ENCODE measurements around the gene RAB5IF. TPM values are rescaled to one million over a fixed set of nuclear protein-coding genes. Genes with fewer than 3 reads are reported as not detected.

Gene RAB5IF
- total and polyA plus RNA-seq, 2 of the 13 experiments (the other 11 are each of a cell fraction or from before 2014, with no cell fraction given): 261 to 305 TPM

- no peak for TF ChIP-seq ZNF280D (CRISPR knock-in tag; IDR thresholded peaks at IDR 0.05)
- 0 out of 2 replicates have a peak, but pooled peaks have one; percentile 59 for TF ChIP-seq ZBTB49 (CRISPR knock-in tag; IDR thresholded peaks at IDR 0.05; ENCODE audit: borderline replicate concordance)
- peak; percentile 54; the same call in 1 of the 2 replicates for TF ChIP-seq ZNF263 (CRISPR knock-in tag; IDR thresholded peaks at IDR 0.05)
- 0 out of 2 replicates have a peak, but pooled peaks have one; percentile 1 for TF ChIP-seq TBX2 (CRISPR knock-in tag; IDR thresholded peaks at IDR 0.05; ENCODE audit: borderline replicate concordance)
- 0 out of 2 replicates have a peak, but pooled peaks have one; percentile 45 for TF ChIP-seq RXRB (CRISPR knock-in tag; IDR thresholded peaks at IDR 0.05; ENCODE audit: borderline replicate concordance)
- no peak for TF ChIP-seq HMG20B (CRISPR knock-in tag; conservative IDR thresholded peaks at IDR 0.05)
- TF ChIP-seq ZNF501 (CRISPR knock-in tag; IDR thresholded peaks at IDR 0.05): peak; percentile 54
- TF ChIP-seq REL (CRISPR knock-in tag; conservative IDR thresholded peaks at IDR 0.05): no peak
- TF ChIP-seq RARG (CRISPR knock-in tag; IDR thresholded peaks at IDR 0.05; ENCODE audit: low read depth): no peak
- TF ChIP-seq TERF1 (CRISPR knock-in tag; IDR thresholded peaks at IDR 0.05): no peak
- TF ChIP-seq ZGPAT (CRISPR knock-in tag; IDR thresholded peaks at IDR 0.05): no peak
- peak; percentile 62; the same call in 1 of the 2 replicates for TF ChIP-seq HMGXB3 (CRISPR knock-in tag; IDR thresholded peaks at IDR 0.05; ENCODE audit: borderline replicate concordance)
- no peak for TF ChIP-seq GFI1 (CRISPR knock-in tag; IDR thresholded peaks at IDR 0.05; ENCODE audit: borderline replicate concordance)
Observed at GRCh38 chr20:36624068-36624943, 18.7 kb downstream of the RAB5IF start (continued).

All from HepG2 (cell line).